Left forelimb (tissue), 1 donor: ENCODE measurements around the gene SPECC1.
"Not testable (repeated sequence)": the region's sequence is repeated elsewhere in the genome, so short reads cannot be mapped to it uniquely, and the experiment has no call there.

Source experiments
- DNase-seq: peaks from one replicate; pipeline ENCODE4 v3.0.0-alpha.2; 2018; ENCODE audit warnings: low spot score

SPECC1 gene

DNA sequence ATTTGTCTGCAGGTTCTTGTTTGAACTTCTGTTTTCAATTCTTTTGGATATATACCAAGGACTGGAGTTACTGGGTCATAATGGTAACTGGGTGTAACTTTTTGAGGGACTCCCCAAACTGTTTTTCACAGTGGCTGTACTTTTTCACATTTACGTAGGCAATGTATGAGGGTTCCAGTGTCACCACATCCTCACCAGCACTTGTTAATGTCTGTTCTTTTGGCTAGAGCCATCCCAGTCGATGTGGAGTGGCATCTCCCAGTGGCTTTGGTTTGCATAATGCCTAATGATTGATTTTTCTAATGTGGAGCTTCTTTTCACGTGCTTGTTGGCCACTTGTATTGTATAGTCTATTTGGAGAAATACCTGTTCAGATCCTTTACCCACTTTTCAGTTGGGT, 59.3 kb downstream of the SPECC1 start:
- no peak for DNase-seq

DNA sequence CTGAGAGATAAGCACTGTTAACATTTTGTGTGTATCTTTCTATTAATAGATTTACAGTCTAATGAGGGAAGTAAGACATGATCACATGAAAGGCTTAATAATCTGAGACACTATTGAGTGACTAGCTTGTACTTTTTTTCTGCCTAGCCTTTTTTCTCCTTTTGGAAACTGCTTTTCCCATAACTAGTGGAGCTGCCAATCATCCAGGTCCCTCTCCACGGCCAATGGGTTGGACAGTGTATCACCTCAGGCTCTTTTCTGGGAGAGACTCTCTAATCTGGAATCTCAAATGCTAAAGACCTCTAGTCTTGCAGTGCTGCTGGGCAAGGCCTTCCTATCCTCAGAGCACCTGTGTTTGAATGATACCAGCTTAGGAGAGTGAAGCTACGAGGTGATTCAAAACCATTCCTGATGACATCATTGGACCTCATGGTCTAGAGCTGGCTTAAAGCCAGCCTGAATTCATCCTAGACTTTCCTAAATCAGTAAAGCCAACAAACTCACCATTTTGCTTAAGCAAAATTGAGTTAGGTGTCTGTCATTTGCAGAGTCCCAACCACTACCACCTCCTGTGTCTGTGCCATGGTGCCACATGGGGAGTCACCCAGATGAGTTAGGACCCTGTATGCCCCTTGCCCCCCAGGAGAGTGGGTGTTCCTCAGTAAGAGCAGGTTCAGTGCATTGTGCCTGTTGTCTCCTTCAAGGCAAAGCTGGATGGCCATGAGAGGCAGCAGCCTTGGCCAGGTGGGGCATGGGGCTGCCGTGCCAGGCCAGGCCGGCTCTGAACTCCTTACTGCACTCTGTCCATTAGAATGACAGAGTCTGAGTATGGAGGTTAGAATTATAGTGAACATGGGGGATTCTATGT, 62.9 kb downstream of the SPECC1 start:
- no peak for DNase-seq

DNA sequence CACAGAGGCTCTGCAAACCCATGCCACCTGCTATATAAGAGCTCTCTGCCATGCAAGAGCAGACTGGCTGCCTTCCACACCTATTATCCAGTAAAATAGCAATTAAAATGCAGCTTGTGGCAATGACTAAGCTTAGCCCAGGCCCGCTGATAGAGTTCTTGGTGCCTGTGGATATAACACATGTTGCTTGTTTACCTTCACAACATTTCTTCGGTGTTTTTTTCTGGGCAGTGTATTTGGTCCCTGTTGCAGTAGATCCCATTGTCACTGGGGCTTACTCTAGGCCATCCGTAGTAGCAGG, 63.5 kb downstream of the SPECC1 start:
- no peak for DNase-seq

DNA sequence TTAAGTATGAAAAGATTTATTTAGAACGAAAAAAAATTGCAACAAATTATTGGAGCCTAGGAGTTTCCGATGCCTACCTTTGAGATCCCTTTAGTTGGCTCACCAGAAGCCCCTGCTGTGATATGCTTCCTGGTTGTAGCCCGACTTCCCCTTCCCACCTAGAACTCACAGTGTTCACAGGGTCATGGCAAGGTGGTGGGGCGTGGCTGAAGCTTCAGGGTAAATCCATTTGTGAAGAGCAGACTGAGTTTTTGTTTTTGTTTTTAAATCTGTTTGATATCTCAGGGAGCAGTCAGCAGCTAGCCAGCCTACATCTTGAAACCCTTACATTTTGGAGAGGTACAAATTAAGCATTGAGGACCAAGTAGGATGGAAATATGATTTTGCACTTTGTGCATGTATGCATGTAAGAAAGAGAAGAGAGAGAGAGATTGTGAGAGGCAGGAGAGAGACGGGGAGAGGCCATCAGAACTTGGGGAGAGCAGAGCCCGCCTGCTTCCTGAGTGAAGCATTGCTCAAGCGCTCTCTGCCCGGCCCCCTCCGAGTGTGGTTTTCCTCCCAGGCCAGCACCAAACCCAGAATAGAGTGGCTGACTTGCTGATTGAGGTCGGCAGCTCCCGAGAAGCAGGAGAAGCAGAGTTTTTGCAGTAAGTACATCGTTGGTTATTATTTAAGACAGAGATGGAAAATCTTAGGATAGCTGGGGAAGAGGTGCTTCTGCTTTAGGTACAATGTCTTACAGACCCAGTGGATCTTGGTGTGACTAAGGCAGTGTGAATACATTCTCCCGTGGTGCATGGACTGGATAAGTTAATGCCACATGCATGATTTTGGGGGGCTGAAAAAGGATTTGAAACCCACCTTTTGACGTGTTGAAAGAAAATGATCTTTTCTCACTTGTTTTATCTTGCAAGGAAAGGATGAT, 64.2 kb downstream of the SPECC1 start:
- no peak for DNase-seq

DNA sequence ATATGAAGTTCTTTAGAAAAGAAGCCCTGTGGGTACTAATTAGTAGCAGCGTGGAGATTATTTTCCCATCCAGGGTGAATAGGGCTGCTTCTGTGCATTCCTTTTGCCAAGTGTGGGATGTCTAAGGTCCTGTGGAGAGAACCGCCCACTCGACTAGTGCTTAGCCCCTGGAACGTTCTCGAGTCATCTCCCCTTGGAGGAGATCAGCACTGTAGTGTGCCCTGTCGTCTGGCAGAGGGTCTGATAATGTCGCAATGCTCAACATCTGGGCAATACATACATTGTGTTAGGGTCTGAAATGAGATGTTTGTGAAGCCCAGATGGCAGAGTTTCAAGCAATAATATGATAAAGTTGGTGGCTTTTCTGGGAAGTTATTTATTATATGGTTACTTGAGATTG, 64.8 kb downstream of the SPECC1 start:
- DNase-seq = no peak

DNA sequence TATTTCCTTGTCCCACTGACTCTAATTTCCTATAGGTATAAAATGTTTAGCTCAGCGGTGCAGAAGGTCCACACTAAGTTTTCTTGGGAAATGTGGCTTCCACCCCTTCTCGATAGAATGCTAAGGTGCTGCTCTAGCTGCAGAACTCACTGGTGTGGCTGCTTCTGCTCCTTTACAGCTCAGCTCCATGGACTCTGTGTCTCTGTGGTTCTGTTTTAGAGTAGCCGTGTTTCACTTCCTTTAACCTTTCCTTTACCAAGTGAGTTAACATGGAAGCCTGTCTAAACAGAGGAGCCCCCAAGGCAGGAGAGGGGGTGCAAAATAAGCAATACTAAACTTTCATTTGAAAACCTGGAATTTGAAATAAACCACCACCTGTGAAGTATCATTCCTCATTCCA, 65.3 kb downstream of the SPECC1 start:
- DNase-seq = no peak

DNA sequence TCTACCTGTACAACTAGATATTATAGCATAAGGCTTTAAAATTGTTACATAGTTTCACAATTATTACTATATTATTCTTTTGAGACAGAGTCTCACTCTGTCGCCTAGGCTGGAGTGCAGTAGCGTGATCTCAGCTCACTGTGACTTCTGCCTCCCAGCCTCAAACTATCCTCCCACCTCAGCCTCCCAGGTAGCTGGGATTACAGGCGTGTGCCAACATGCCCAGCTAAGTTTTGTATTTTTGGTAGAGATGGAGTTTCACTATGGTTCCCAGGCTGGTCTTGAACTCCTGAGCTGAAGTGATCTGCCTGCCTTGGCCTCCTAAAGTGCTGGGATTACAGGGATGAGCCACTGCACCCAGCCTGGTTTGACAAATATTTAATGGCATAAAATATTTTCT, 67.0 kb downstream of the SPECC1 start:
- DNase-seq = not testable (repeated sequence)

DNA sequence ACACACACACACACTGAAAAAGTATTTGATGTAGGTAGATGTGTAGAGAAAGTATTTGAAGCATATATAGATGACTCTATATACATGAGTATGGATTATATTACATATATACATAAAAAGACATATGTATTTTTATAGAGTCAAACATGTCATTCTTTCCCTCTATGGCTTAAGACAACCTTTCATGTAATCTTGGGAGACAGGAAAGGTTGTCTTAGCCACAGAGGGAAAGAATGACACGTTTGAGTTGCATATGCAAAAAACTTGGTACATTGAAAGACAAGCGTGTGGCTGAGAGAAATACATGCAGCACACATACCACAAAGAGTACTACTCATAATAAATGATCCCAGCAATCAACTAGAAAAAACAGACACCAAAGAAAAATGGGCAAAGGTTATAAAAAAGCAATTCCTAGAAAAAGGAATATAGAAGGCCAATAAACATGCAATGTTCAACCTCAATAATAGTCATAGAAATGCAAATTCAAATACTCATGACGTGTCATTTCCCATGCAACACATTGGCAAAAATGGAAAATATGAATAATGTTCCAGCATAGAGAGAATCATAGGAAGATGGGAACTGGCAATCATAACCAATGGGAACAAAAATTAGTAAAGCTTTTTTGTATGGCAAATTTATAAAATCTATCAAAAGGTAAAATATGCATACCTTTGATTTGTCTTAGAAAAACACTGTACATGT, 69.0 kb downstream of the SPECC1 start:
- DNase-seq = no peak

DNA sequence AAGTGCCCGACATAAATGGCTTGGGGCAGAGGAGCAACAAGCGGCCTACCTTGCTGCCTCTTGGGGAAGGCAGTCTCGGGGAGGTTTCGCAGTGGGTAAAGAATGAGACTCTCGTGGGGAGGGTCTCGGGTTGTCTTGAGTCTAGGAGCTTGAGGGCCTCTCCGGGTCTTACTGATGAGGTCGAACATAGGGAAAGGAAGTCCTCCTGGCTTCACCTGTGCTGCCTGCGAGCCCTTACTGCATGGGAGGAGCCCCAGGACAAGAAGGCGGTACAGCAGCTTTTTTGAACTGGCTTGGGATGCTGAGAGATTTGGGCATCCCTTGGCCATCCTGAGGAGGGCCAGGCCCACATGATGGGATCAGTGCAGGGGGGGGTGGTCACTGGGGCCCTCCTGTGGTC, 71.4 kb downstream of the SPECC1 start:
- no peak for DNase-seq

DNA sequence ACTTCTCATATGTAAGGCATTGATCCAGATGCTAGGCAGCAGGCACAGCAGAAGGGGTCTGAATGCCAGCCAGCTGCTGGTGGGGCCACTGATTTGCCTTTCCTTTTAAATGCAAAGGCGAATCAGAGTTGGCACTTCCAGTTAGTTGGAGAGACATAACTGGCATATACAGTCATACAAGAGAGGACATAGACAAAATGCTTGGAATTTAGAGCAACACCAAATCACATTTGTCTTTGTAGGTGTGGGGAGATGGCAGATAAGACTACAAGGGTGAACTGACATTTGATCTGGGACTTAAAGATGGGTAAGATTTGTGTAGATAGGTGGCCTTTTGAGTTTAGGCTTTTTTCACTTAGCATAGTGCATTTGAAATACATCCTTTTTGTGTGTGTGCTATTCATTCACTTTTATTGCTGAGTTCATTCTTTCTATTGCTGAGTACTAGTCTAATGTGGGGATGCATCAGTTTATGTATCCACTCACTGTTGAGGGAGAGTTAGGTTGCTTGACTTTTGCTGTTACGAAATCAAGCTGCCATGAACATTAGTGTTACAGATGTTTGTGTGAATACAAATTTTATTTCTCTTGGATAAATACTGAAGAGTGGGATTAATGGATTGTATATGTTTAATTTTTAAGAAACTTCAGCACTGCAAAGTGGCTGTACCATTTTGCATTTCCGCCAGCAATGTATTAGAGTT, 74.1 kb downstream of the SPECC1 start:
- DNase-seq = no peak

DNA sequence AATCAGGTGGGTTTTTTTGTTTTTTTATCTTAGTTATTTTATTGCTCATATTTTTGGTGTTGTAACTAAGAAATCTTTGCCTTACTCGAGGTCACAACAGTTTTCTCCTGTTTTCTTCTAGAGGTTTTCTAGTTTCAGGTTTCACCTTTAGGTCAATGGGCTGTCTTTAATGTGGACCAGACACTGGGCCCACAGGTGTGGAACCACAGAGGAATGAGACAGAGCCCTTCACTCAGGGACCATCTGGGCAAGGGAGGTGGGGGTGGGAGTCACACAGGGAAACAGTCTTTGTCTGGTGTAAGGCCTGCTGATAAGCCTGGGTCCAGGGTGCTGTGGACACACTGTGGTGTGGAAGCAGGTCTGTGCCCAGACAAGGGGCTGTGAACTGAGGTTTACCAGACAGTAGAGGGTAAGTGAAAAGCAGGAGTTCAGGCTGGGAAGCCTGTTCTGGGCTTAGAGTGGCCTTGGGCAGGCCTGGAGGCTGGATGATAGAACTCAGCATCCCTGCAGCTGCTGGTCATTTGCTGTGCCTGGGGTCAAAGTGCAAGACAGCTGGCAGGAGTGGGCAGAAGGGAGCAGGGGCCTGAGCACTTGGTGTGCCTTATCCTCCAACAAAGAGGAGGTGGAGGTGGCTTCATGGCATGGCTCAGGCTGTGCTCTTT, 75.6 kb downstream of the SPECC1 start:
- no peak for DNase-seq

DNA sequence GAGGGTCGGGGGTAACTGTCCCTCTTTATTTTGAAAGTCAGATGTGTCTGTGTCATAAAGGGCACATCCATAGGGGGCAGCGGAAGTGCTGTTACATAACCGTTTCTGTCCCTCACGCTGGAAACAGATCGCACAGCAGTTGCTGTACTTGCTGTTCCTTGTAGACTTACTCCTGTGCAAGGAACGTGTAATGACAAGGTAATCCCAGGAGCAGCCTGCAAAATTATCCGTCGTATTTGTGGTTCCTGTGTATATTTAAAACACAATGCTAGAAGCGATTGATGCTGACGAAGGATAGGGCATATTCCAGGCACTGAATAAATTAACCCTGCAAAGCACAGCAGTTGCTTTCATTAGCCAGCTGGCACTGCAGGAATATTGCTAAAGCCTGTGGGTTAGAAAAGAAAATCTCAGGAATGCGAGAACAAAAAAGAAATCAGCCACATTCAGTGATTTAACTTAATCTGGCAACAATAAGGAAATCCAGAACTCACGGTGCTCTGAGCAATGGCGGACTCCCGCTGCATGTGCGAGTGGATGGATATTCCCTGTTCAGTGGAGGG, 76.2 kb downstream of the SPECC1 start:
- DNase-seq = no peak

DNA sequence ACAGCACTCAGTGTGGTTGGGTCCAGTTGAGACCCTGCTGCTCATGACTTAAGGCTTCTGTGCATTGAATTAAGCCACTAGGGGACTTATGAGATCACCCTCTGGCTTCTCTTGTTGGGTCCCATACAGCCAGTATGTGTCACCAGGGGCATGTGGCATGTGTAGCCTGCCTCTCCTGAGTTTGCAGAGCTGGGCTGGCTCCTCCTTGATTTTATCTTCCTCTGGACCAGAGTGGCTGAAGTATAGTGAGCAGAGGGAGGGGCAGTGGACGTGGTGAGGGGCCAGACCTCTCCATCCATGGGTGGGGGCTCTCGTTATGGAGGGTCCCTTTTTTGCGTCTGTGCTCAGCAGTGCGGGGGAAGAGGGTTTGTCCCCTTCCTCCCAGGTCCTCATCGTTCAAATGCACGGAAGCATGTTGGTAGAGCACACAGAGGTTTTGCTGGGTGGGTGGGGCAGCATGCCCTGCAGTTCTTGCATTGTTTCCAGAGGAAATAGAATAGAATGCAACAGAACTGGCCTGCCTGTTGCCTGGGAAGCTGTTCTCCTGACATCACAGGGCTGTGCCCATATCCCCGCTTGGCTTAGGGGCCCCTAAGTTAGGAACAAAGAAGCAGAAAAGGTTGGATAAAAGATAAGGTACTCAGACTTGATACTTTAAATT, 77.4 kb downstream of the SPECC1 start:
- DNase-seq = no peak

DNA sequence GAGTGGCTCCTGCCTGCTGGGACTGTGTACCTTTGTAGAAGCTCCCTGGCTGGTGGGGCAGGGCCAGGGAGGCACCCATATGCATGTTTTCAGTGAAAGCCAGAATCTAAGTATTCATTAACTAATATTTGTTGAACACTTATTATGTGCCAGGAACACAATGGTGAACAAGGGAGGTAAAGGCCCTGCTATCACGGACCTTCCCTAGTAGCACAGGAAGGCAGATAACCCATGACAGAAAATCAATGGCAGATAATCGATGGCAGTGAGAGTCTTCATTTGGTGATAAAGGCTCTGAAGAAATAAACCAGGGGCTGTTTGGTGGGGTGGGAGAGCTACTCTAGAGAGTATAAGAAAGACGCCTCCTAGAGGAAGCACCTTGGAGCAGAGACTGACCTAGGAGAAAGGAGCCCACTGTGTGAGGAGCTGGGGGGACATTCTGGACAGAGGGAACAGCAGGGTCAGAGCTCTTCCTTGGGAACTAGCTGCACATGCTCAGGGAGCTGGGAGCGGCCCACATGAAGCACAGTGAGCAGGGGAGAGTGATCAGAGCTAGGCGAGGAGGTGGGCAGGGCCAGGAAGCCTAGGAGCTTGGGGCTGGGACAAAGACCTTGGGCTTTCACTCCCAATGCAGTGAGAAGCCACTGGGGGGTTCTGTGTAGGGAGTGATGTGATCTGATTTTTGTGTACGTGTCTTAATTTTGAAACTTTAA, 78.5 kb downstream of the SPECC1 start:
- DNase-seq = no peak

DNA sequence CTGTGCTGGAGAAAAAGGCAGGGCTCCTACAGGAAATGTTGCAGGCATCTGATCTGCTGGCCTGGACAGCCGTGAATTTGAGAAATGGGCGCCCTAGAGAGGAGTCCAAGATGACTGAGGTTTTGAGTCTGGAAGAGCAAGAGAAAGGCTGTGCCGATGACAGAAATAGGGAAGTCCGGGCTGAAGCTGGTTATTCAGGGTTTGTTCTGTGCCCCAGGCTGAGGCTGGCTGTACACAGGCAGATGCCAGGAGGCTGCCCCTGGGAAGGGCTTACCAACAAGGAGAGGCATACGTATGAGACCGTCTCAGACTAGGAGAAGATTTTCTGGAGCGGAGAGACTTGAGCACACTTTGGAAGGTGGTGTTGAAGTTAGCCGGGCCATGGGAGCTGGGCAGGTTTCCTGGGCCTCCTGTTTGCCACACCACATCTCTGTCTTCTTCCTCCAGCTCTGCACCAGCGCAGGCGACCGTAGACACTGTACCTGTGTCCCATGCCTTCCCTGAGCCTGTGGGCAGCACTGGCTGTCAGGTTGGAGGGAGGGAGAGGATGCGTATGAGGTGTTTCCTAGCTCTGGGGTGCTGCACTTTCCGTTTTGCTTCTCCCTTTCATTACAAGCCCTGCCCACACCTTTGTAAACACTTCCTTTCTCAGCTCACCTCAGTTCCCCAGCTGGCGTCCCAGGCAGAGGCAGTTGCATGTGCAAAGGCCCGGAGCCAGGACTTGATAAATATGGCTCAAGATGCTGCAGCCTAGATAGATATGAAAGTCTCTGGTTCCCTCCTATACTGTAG, 80.8 kb downstream of the SPECC1 start:
- DNase-seq = no peak

DNA sequence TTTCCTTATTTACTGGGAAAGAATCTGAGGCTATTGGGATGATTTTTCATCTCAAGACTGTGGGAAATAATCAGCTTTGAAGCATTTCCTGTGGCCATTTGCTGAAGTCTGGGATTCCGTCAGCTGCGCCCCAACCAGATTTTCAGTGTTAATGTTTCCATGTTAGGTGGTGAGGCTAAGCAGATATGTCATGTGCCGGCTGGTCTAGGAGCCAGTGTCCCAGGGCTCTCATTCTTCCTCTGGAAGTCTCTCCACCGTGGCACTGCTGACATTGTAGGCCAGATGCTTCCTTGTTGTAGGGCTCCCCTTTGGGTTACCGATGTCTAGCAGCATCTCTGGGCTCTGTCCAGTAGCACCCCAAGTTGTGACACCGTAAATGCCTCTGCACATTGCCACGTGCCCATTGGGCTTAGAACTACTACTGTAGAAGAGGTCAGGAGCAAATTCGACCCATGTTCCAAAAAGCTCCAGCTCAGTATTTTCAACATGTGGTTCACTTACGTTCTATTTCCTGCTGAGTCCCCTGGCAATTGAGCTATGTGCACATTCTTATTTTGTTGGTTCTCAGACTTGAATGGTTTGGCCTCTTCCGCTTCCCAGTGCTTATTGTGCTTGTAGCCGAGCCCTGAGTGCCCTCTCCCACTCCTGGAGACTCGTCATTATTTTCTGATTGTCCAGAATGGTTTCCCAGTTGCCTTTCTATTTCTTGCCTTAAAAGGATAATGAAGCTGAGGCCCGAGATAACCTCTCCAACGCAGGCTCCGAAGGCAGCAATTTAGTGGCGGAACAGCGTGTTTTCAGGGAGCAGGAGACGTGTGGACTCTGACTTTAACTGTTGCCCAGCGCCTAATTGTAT, 82.2 kb downstream of the SPECC1 start:
- no peak for DNase-seq

DNA sequence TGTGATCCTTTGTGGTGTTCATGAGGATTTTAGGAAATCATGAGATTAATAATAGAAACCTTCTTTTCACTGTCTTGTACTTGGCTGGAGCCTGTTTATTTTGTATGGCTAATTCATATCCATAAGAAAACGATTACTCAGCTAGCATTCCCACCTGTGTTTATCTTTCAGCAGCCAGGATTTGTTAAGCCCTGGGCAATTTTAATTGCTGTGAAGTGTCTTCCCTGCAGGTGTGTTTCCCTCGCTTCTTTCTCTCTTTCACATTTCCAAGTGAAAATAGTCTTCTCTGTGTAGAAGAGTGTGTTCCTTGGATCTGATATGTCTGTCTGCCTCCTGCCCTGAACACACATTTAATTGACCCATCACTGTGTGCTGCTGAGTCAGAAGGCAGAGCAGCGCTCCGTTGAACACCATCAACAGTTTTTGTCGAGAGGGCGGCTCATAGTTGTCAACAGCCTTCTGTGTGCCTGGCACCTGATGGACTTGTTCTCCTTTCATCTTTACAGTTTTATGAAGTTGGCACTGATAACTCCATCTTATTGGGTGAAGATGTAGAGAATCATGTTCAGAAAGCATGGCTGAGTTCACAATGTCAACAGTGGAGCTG, 83.2 kb downstream of the SPECC1 start:
- DNase-seq = no peak
